Measurements from ENCODE around the gene IL26. TPM values are rescaled to one million over a fixed set of nuclear protein-coding genes. Genes with fewer than 3 reads are reported as not detected.
"Not testable (repeated sequence)": the region's sequence is repeated elsewhere in the genome, so short reads cannot be mapped to it uniquely, and the experiment has no call there.

IL26 gene
- total RNA-seq, 2 experiments from 2014 or later: 0.25 TPM; not detected in 1

GRCh38 chr12:68177562-68177961 is 48.0 kb downstream of the IL26 start:
- no peaks in the 10 kb centered on the region for H3K9me3 ChIP-seq (ENCODE audit: control insufficient read depth in 1 of 2, insufficient read depth in 1 of 2, low read length in 2 of 2)
- intact Hi-C loops (cut with DNase I, micrococcal nuclease): loop anchor here in 1 of 2 experiments (2.0 to 5.0 kb wide), 2 partner anchors 45 to 155 kb away; partner anchors contain the start of gene MDM1
- peaks cover 47% of the 10 kb centered on the region for H3K4me1 ChIP-seq (ENCODE audit: insufficient read depth, low read length)
- no peaks in the 10 kb centered on the region for H3K36me3 Mint-ChIP-seq (ENCODE audit: low read depth)
- no peaks in the 10 kb centered on the region for H3K9me3 Mint-ChIP-seq
- POLR2A ChIA-PET: interaction anchor here (2.0 to 2.8 kb wide), 2 partner anchors 12 to 630 kb away, joined by 7 to 15 read pairs; partner anchors contain the start of gene MDM2
- CTCF ChIA-PET: interaction anchor here (2.3 kb wide), 1 partner anchor 19 kb away, joined by 6 read pairs; no protein-coding TSS in a partner anchor
- DNase-seq (no peak), ATAC-seq (ENCODE audit: poor library complexity) (no peak)
- TF ChIP-seq CTCF (IDR thresholded peaks at IDR 0.05): no peak
- peaks cover 75% of the 10 kb centered on the region for H3K4me1 Mint-ChIP-seq (ENCODE audit: low read depth)
- peak overlapping the region; percentile 17 for H3K4me3 Mint-ChIP-seq
- no peak overlapping the region for H3K4me3 ChIP-seq (ENCODE audit: low read length)
- H3K27ac Mint-ChIP-seq: peak overlapping the region; percentile 91
- H3K36me3 ChIP-seq (ENCODE audit: insufficient read depth, low read length): no peaks in the 10 kb centered on the region
- H3K27me3 ChIP-seq (ENCODE audit: control insufficient read depth in 1 of 2, insufficient read depth in 2 of 2, low read length in 2 of 2): no peaks in the 10 kb centered on the region
- H3K27me3 Mint-ChIP-seq: no peaks in the 10 kb centered on the region
- peak overlapping the region; percentile 40 to 86 for H3K27ac ChIP-seq (ENCODE audit: low read depth in 1 of 2, low read length in 2 of 2)

GRCh38 chr12:68176257-68176656 is 49.4 kb downstream of the IL26 start:
- no peaks in the 10 kb centered on the region for H3K36me3 Mint-ChIP-seq (ENCODE audit: low read depth)
- Histone ChIP-seq H3K36me3 (ENCODE audit: insufficient read depth, low read length) (no peaks in the 10 kb centered on the region), H3K4me3 (ENCODE audit: low read length) (no peak overlapping the region), H3K4me1 (ENCODE audit: insufficient read depth, low read length) (peaks cover 40% of the 10 kb centered on the region), H3K9me3 (ENCODE audit: control insufficient read depth in 1 of 2, insufficient read depth in 1 of 2, low read length in 2 of 2) (no peaks in the 10 kb centered on the region), H3K27me3 (ENCODE audit: control insufficient read depth in 1 of 2, insufficient read depth in 2 of 2, low read length in 2 of 2) (no peaks in the 10 kb centered on the region), H3K27ac (ENCODE audit: low read depth in 1 of 2, low read length in 2 of 2) (peak overlapping the region; percentile 79 to 86)
- H3K27ac Mint-ChIP-seq: peak overlapping the region; percentile 91
- intact Hi-C loops (cut with DNase I, micrococcal nuclease): loop anchor here in 1 of 2 experiments (2.0 to 5.0 kb wide), 2 partner anchors 47 to 156 kb away; partner anchors contain the start of gene MDM1
- H3K4me1 Mint-ChIP-seq (ENCODE audit: low read depth): peaks cover 69% of the 10 kb centered on the region
- H3K4me3 Mint-ChIP-seq: peak overlapping the region; percentile 60
- ChIA-PET POLR2A (interaction anchor here (0.7 to 2.8 kb wide), 12 partner anchors 13 to 907 kb away, joined by 3 to 15 read pairs (median 5); partner anchors contain the start of genes CAND1, MDM2 and RAP1B), CTCF (interaction anchor here (2.3 kb wide), 1 partner anchor 18 kb away, joined by 6 read pairs; no protein-coding TSS in a partner anchor)
- no peaks in the 10 kb centered on the region for H3K27me3 Mint-ChIP-seq
- DNase-seq (no peak), ATAC-seq (ENCODE audit: poor library complexity) (no peak)
- H3K9me3 Mint-ChIP-seq: no peaks in the 10 kb centered on the region
- TF ChIP-seq CTCF (IDR thresholded peaks at IDR 0.05): no peak

GRCh38 chr12:68175557-68176061 is 50.0 kb downstream of the IL26 start:
- no peaks in the 10 kb centered on the region for H3K36me3 ChIP-seq (ENCODE audit: insufficient read depth, low read length)
- peak overlapping the region; percentile 43 for H3K4me3 ChIP-seq (ENCODE audit: low read length)
- no peak for TF ChIP-seq CTCF (IDR thresholded peaks at IDR 0.05)
- H3K27ac ChIP-seq (ENCODE audit: low read depth in 1 of 2, low read length in 2 of 2): peak overlapping the region; percentile 79 to 86
- Mint-ChIP-seq H3K27ac (peak overlapping the region; percentile 91), H3K36me3 (ENCODE audit: low read depth) (no peaks in the 10 kb centered on the region), H3K27me3 (no peaks in the 10 kb centered on the region), H3K4me3 (peak overlapping the region; percentile 60), H3K9me3 (no peaks in the 10 kb centered on the region), H3K4me1 (ENCODE audit: low read depth) (peaks cover 63% of the 10 kb centered on the region)
- no peaks in the 10 kb centered on the region for H3K27me3 ChIP-seq (ENCODE audit: control insufficient read depth in 1 of 2, insufficient read depth in 2 of 2, low read length in 2 of 2)
- CTCF ChIA-PET: interaction anchor here (0.6 to 2.3 kb wide), 2 partner anchors 17 to 412 kb away, joined by 3 to 6 read pairs; no protein-coding TSS in a partner anchor
- intact Hi-C loops (cut with DNase I, micrococcal nuclease): loop anchor here in 1 of 2 experiments (2.0 to 5.0 kb wide), 4 partner anchors 13 to 157 kb away; partner anchors contain the start of gene MDM1
- ATAC-seq (ENCODE audit: poor library complexity) (peak; percentile 90), DNase-seq (peak; percentile 34 to 92 (median 48))
- no peaks in the 10 kb centered on the region for H3K9me3 ChIP-seq (ENCODE audit: control insufficient read depth in 1 of 2, insufficient read depth in 1 of 2, low read length in 2 of 2)
- POLR2A ChIA-PET: interaction anchor here (0.7 to 2.8 kb wide), 13 partner anchors 14 to 907 kb away, joined by 3 to 15 read pairs (median 5); partner anchors contain the start of genes CAND1, MDM2 and RAP1B
- peaks cover 33% of the 10 kb centered on the region for H3K4me1 ChIP-seq (ENCODE audit: insufficient read depth, low read length)

GRCh38 chr12:68174761-68175160 is 50.8 kb downstream of the IL26 start:
- H3K36me3 Mint-ChIP-seq (ENCODE audit: low read depth); DNase-seq; H3K9me3 ChIP-seq (ENCODE audit: control insufficient read depth in 1 of 2, insufficient read depth in 1 of 2, low read length in 2 of 2); H3K36me3 ChIP-seq (ENCODE audit: insufficient read depth, low read length); H3K4me3 ChIP-seq (ENCODE audit: low read length); H3K9me3 Mint-ChIP-seq; POLR2A ChIA-PET; ATAC-seq (ENCODE audit: poor library complexity); H3K27me3 Mint-ChIP-seq; H3K27me3 ChIP-seq (ENCODE audit: control insufficient read depth in 1 of 2, insufficient read depth in 2 of 2, low read length in 2 of 2): not testable (repeated sequence)
- Mint-ChIP-seq H3K4me3 (peak overlapping the region; percentile 60), H3K4me1 (ENCODE audit: low read depth) (peaks cover 61% of the 10 kb centered on the region), H3K27ac (peak overlapping the region; percentile 91)
- intact Hi-C loops (cut with DNase I, micrococcal nuclease): loop anchor here in 1 of 2 experiments (2.0 to 5.0 kb wide), 3 partner anchors 14 to 158 kb away; partner anchors contain the start of gene MDM1
- CTCF ChIA-PET: interaction anchor here (1.2 kb wide), 1 partner anchor 436 kb away, joined by 3 read pairs; the partner anchor contains the start of gene RAP1B
- H3K27ac ChIP-seq (ENCODE audit: low read depth in 1 of 2, low read length in 2 of 2): peak overlapping the region; percentile 79 to 86
- H3K4me1 ChIP-seq (ENCODE audit: insufficient read depth, low read length): peaks cover 30% of the 10 kb centered on the region

Measured in CD4-positive, alpha-beta T cell (primary cell).